ENCODE results near the gene PI16. TPM values are rescaled to one million over a fixed set of nuclear protein-coding genes. Genes with fewer than 3 reads are reported as not detected.
A peak's percentile ranks its signal among the peaks of the same experiment; 100 is the strongest.

The PI16 gene
- total RNA-seq, 2 experiments from 2014 or later, result not detected

GRCh38 chr6:36953931-36954261, 642 bp upstream of the PI16 start:
- Mint-ChIP-seq H3K27ac (no peak overlapping the region), H3K4me3 (no peak overlapping the region), H3K36me3 (ENCODE audit: low read depth) (no peaks in the 10 kb centered on the region), H3K27me3 (no peaks in the 10 kb centered on the region), H3K9me3 (no peaks in the 10 kb centered on the region), H3K4me1 (ENCODE audit: low read depth) (peaks cover 34% of the 10 kb centered on the region)
- POLR2A ChIA-PET, result interaction anchor here (0.8 to 1.1 kb wide), 2 partner anchors 10 to 16 kb away, joined by 3 to 4 read pairs; no protein-coding TSS in a partner anchor
- ATAC-seq, result no peak
- no peak for DNase-seq
- CTCF ChIA-PET, result interaction anchor here (1.2 to 1.7 kb wide), 4 partner anchors 21 to 80 kb away, joined by 3 to 4 read pairs (median 3); partner anchors contain the start of gene PPIL1
- TF ChIP-seq CTCF (IDR thresholded peaks at IDR 0.05), result no peak
- intact Hi-C loops (cut with micrococcal nuclease), result no loop called here

GRCh38 chr6:36955136-36955535, 598 bp downstream of the PI16 start:
- intact Hi-C loops (cut with micrococcal nuclease), result no loop called here
- TF ChIP-seq CTCF (IDR thresholded peaks at IDR 0.05), result no peak
- ATAC-seq, result no peak
- H3K4me3 Mint-ChIP-seq, result no peak overlapping the region
- H3K27ac Mint-ChIP-seq, result no peak overlapping the region
- ChIA-PET CTCF (interaction anchor here (1.0 to 3.6 kb wide), 7 partner anchors 15 to 70 kb away, joined by 3 to 15 read pairs (median 4); partner anchors contain the start of genes C6orf89 and FGD2), POLR2A (interaction anchor here (0.9 to 1.3 kb wide), 3 partner anchors 7 to 270 kb away, joined by 3 to 4 read pairs (median 3); no protein-coding TSS in a partner anchor)
- no peaks in the 10 kb centered on the region for H3K36me3 Mint-ChIP-seq (ENCODE audit: low read depth)
- peaks cover 27% of the 10 kb centered on the region for H3K4me1 Mint-ChIP-seq (ENCODE audit: low read depth)
- DNase-seq, result no peak
- no peaks in the 10 kb centered on the region for H3K27me3 Mint-ChIP-seq
- no peaks in the 10 kb centered on the region for H3K9me3 Mint-ChIP-seq

GRCh38 chr6:36955671-36956445, 1.3 kb downstream of the PI16 start:
- DNase-seq, result no peak
- no peak overlapping the region for H3K4me3 Mint-ChIP-seq
- TF ChIP-seq CTCF (IDR thresholded peaks at IDR 0.05), result no peak
- H3K27ac Mint-ChIP-seq, result no peak overlapping the region
- H3K27me3 Mint-ChIP-seq, result no peaks in the 10 kb centered on the region
- intact Hi-C loops (cut with micrococcal nuclease), result no loop called here
- ATAC-seq, result peak; percentile 47
- H3K4me1 Mint-ChIP-seq (ENCODE audit: low read depth), result peaks cover 29% of the 10 kb centered on the region
- no peaks in the 10 kb centered on the region for H3K36me3 Mint-ChIP-seq (ENCODE audit: low read depth)
- ChIA-PET CTCF (interaction anchor here (0.8 to 3.6 kb wide), 7 partner anchors 16 to 341 kb away, joined by 3 to 15 read pairs (median 4); partner anchors contain the start of gene C6orf89), POLR2A (interaction anchor here (0.9 to 1.3 kb wide), 7 partner anchors 8 to 270 kb away, joined by 3 to 4 read pairs (median 3); partner anchors contain the start of gene C6orf89)
- no peaks in the 10 kb centered on the region for H3K9me3 Mint-ChIP-seq

- no peak for TF ChIP-seq CTCF (IDR thresholded peaks at IDR 0.05)
- H3K36me3 Mint-ChIP-seq (ENCODE audit: low read depth), result no peaks in the 10 kb centered on the region
- no peaks in the 10 kb centered on the region for H3K9me3 Mint-ChIP-seq
- no peak overlapping the region for H3K4me3 Mint-ChIP-seq
- intact Hi-C loops (cut with micrococcal nuclease), result no loop called here
- no peak overlapping the region for H3K27ac Mint-ChIP-seq
- peaks cover 29% of the 10 kb centered on the region for H3K4me1 Mint-ChIP-seq (ENCODE audit: low read depth)
- ATAC-seq (no peak), DNase-seq (no peak)
- CTCF ChIA-PET, result interaction anchor here (0.7 to 3.6 kb wide), 8 partner anchors 10 to 342 kb away, joined by 3 to 15 read pairs (median 4); partner anchors contain the start of gene C6orf89
- POLR2A ChIA-PET, result interaction anchor here (1.1 to 1.3 kb wide), 6 partner anchors 9 to 269 kb away, joined by 3 to 4 read pairs (median 3); partner anchors contain the start of gene C6orf89
- H3K27me3 Mint-ChIP-seq, result no peaks in the 10 kb centered on the region
These were observed 1.9 kb downstream of the PI16 start for GRCh38 chr6:36956446-36956820.

GRCh38 chr6:36957773-36958271, 3.3 kb downstream of the PI16 start:
- Mint-ChIP-seq H3K4me1 (ENCODE audit: low read depth) (peaks cover 31% of the 10 kb centered on the region), H3K27ac (no peak overlapping the region), H3K27me3 (no peaks in the 10 kb centered on the region), H3K36me3 (ENCODE audit: low read depth) (no peaks in the 10 kb centered on the region), H3K4me3 (no peak overlapping the region), H3K9me3 (no peaks in the 10 kb centered on the region)
- no peak for TF ChIP-seq CTCF (IDR thresholded peaks at IDR 0.05)
- ChIA-PET POLR2A (no interaction called here), CTCF (interaction anchor here (3.6 kb wide), 1 partner anchor 72 kb away, joined by 15 read pairs; the partner anchor contains the start of gene C6orf89)
- intact Hi-C loops (cut with micrococcal nuclease), result no loop called here
- DNase-seq (no peak), ATAC-seq (no peak)

All from activated CD8-positive, alpha-beta T cell treated with anti-CD3 and anti-CD28 coated beads for 36 hours (primary cell).